ENCODE results near the gene PLCL2.

The PLCL2 gene

GRCh38 chr3:17030956-17031652 is 146.3 kb downstream of the PLCL2 start:
- no peak overlapping the region for H3K4me3 ChIP-seq (ENCODE audit: low read length)
- no peak overlapping the region for H3K4me2 ChIP-seq (ENCODE audit: low read length)
- H4K20me1 ChIP-seq (ENCODE audit: control insufficient read depth, insufficient read depth, low read depth, low read length), result peaks cover 4% of the 10 kb centered on the region; the same call in 1 of the 2 replicates
- no peaks in the 10 kb centered on the region for H3K36me3 ChIP-seq (ENCODE audit: control insufficient read depth, low read length)
- no peaks in the 10 kb centered on the region for H3K27me3 ChIP-seq (ENCODE audit: control insufficient read depth, low read length)
- H3K79me2 ChIP-seq (ENCODE audit: control insufficient read depth, low read length), result 0 out of 2 replicates have a peak, but pooled peaks cover 5% of the 10 kb centered on the region
- no peaks in the 10 kb centered on the region for H3F3A ChIP-seq (ENCODE audit: control insufficient read depth, insufficient read depth)
- no peaks in the 10 kb centered on the region for H3K9me2 ChIP-seq (replicated peaks; ENCODE audit: control insufficient read depth, low read length)
- TF ChIP-seq, protein P1, sequence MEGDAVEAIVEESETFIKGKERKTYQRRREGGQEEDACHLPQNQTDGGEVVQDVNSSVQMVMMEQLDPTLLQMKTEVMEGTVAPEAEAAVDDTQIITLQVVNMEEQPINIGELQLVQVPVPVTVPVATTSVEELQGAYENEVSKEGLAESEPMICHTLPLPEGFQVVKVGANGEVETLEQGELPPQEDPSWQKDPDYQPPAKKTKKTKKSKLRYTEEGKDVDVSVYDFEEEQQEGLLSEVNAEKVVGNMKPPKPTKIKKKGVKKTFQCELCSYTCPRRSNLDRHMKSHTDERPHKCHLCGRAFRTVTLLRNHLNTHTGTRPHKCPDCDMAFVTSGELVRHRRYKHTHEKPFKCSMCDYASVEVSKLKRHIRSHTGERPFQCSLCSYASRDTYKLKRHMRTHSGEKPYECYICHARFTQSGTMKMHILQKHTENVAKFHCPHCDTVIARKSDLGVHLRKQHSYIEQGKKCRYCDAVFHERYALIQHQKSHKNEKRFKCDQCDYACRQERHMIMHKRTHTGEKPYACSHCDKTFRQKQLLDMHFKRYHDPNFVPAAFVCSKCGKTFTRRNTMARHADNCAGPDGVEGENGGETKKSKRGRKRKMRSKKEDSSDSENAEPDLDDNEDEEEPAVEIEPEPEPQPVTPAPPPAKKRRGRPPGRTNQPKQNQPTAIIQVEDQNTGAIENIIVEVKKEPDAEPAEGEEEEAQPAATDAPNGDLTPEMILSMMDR (IDR thresholded peaks at IDR 0.05; ENCODE audit: low read depth, low read length, poor library complexity, severe bottlenecking), result no peak
- no peak for TF ChIP-seq EZH2phosphoT487 (IDR thresholded peaks at IDR 0.05; ENCODE audit: borderline replicate concordance, low read length)
- no peak overlapping the region for H3K27ac ChIP-seq (ENCODE audit: low read depth, low read length)
- H3K9me3 ChIP-seq (ENCODE audit: control insufficient read depth, insufficient read depth, low read length), result no peaks in the 10 kb centered on the region
- peaks cover 17% of the 10 kb centered on the region for H3K4me1 ChIP-seq (ENCODE audit: control insufficient read depth, low read length)

- H3K27ac ChIP-seq (ENCODE audit: low read depth, low read length), result no peak overlapping the region
- H3K79me2 ChIP-seq (ENCODE audit: control insufficient read depth, low read length), result 0 out of 2 replicates have a peak, but pooled peaks cover 2% of the 10 kb centered on the region
- H3K9me2 ChIP-seq (replicated peaks; ENCODE audit: control insufficient read depth, low read length), result no peaks in the 10 kb centered on the region
- H3K9me3 ChIP-seq (ENCODE audit: control insufficient read depth, insufficient read depth, low read length), result no peaks in the 10 kb centered on the region
- no peaks in the 10 kb centered on the region for H3F3A ChIP-seq (ENCODE audit: control insufficient read depth, insufficient read depth)
- peaks cover 4% of the 10 kb centered on the region; the same call in 1 of the 2 replicates for H4K20me1 ChIP-seq (ENCODE audit: control insufficient read depth, insufficient read depth, low read depth, low read length)
- H3K27me3 ChIP-seq (ENCODE audit: control insufficient read depth, low read length), result no peaks in the 10 kb centered on the region
- TF ChIP-seq, protein P1 (IDR thresholded peaks at IDR 0.05; ENCODE audit: low read depth, low read length, poor library complexity, severe bottlenecking), result peak; percentile 70
- TF ChIP-seq EZH2phosphoT487 (IDR thresholded peaks at IDR 0.05; ENCODE audit: borderline replicate concordance, low read length), result no peak
- H3K4me1 ChIP-seq (ENCODE audit: control insufficient read depth, low read length), result peaks cover 17% of the 10 kb centered on the region
- no peak overlapping the region for H3K4me3 ChIP-seq (ENCODE audit: low read length)
- no peak overlapping the region for H3K4me2 ChIP-seq (ENCODE audit: low read length)
- H3K36me3 ChIP-seq (ENCODE audit: control insufficient read depth, low read length), result no peaks in the 10 kb centered on the region
Measured at GRCh38 chr3:17032407-17033034, 147.8 kb downstream of the PLCL2 start.

- H3K27ac ChIP-seq (ENCODE audit: low read depth, low read length), result no peak overlapping the region
- H3K36me3 ChIP-seq (ENCODE audit: control insufficient read depth, low read length), result no peaks in the 10 kb centered on the region
- no peaks in the 10 kb centered on the region for H3F3A ChIP-seq (ENCODE audit: control insufficient read depth, insufficient read depth)
- H3K79me2 ChIP-seq (ENCODE audit: control insufficient read depth, low read length), result 0 out of 2 replicates have a peak, but pooled peaks cover 2% of the 10 kb centered on the region
- H3K4me2 ChIP-seq (ENCODE audit: low read length), result no peak overlapping the region
- H4K20me1 ChIP-seq (ENCODE audit: control insufficient read depth, insufficient read depth, low read depth, low read length), result peaks cover 4% of the 10 kb centered on the region; the same call in 1 of the 2 replicates
- H3K9me2 ChIP-seq (replicated peaks; ENCODE audit: control insufficient read depth, low read length), result no peaks in the 10 kb centered on the region
- H3K4me3 ChIP-seq (ENCODE audit: low read length), result no peak overlapping the region
- H3K27me3 ChIP-seq (ENCODE audit: control insufficient read depth, low read length), result no peaks in the 10 kb centered on the region
- H3K4me1 ChIP-seq (ENCODE audit: control insufficient read depth, low read length), result peaks cover 17% of the 10 kb centered on the region
- no peaks in the 10 kb centered on the region for H3K9me3 ChIP-seq (ENCODE audit: control insufficient read depth, insufficient read depth, low read length)
- TF ChIP-seq, protein P1 (IDR thresholded peaks at IDR 0.05; ENCODE audit: low read depth, low read length, poor library complexity, severe bottlenecking), result no peak
- no peak for TF ChIP-seq EZH2phosphoT487 (IDR thresholded peaks at IDR 0.05; ENCODE audit: borderline replicate concordance, low read length)
Measured at GRCh38 chr3:17033516-17034168, 148.9 kb downstream of the PLCL2 start.
